Coronary artery (tissue), 2 donors: ENCODE measurements around the gene SLC35F1.
"Not testable (repeated sequence)": the region's sequence is repeated elsewhere in the genome, so short reads cannot be mapped to it uniquely, and the experiment has no call there.

Experiments
- DNase-seq: peaks from one replicate; pipeline ENCODE4 v3.0.0-alpha.2; 2017; ENCODE audit warnings: low spot score
- H3K27ac ChIP-seq, 2 donors: fragments of 200-600 bp; sonication (generic); one replicate each; pipeline ENCODE4 v1.5.1; 2016 to 2019
- H3K4me3 ChIP-seq: fragments of 200-600 bp; sonication (generic); 2 replicates; pipeline ENCODE4 v1.5.1; 2016; ENCODE audit warnings: mild to moderate bottlenecking, moderate library complexity
- CTCF ChIP-seq: fragments of 200-600 bp; sonication (generic); IDR thresholded peaks from one replicate; pipeline ENCODE4 v1.5.1; 2019; ENCODE audit warnings: antibody characterized with exemption

SLC35F1 gene

GRCh38 chr6:117906958-117907600, at the start of gene SLC35F1:
TSS of gene SLC35F1 (plus strand) at chr6:117907264.
- DNase-seq = no peak
- Histone ChIP-seq H3K27ac (peak within 1 kb of the TSS in 1 of 2 donors; percentile 11), H3K4me3 (peak within 1 kb of the TSS; percentile 80)
- no peak for TF ChIP-seq CTCF

DNA sequence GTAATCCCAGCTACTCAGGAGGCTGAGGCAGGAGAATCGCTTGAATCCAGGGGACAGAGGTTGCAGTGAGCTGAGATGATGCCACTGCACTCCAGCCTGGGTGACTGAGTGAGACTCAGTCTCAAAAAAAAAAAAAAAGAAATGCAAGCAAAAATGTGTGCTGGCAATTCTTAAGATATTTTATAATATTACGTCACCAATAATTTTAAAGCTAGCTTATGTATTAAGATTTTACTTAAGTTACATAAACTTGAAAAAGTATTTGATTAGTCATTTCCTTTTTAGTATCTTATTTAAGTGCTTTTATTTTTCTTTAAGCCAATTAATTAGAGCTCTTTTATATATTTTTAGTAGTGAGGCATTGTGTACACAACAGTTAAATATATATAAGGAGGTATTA, 48.5 kb upstream of the SLC35F1 start:
- not testable (repeated sequence) for DNase-seq, H3K27ac ChIP-seq, H3K4me3 ChIP-seq

DNA sequence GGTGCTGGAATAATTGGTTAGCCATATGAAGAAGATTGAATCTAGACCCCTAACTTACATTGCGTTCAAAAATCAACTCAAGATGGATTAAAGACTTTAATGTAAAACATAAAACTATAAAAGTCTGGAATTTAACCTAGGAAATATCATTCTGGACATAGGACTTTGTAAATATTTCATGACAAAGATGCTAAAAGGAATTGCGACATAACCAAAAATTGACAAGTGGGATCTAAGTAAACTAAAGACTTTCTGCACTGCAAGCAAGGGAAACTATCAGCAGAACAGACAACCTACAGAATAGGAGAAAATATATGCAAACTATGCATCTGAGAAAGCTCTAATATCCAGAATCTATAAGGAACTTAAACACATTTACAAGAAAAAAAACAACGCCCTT, 45.5 kb upstream of the SLC35F1 start:
- DNase-seq = no peak
- no peak for TF ChIP-seq CTCF
- H3K4me3 ChIP-seq = no peak overlapping the region
- H3K27ac ChIP-seq = no peak overlapping the region

DNA sequence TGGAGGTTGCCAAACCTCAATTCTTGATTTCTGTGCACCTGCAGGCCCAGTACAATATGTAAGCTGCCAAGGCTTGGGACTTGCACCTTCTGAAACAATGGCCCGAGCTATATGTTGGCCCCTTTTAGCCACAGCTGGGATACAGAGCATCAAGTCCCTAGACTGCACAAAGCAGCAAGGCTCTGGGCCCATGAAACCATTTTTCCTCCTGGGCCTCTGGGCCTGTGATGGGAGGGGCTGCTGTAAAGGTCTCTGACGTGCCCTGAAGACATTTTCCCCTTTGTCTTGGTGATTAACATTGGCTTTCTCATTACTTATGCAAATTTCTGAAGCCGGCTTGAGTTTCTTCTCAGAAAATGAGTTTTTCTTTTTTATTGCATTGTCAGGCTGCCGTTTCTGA, 40.5 kb upstream of the SLC35F1 start:
- TF ChIP-seq CTCF = no peak
- no peak overlapping the region for H3K4me3 ChIP-seq
- DNase-seq = no peak
- H3K27ac ChIP-seq = no peak overlapping the region

GRCh38 chr6:117870486-117871242, 36.4 kb upstream of the SLC35F1 start:
- DNase-seq = no peak
- Histone ChIP-seq H3K27ac (no peak overlapping the region), H3K4me3 (no peak overlapping the region)
- TF ChIP-seq CTCF = no peak

DNA sequence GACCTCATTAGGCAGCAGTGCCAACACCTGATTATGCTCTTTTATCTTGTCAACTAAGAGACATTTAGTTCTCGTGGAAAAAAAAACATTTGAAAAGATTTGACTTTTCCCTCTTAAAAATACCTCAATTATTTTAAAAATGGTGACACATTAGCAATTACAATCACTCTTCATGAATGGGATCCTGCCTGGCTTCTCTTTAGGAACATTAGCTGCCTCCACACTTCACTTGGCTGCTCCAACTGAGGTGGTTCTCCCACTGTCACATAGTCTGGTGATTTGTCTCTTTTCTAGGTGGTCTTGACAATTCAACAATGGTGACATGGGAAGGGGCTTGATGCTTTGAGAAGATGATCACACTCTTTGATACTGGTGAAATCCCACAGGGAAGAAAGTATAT, 26.2 kb upstream of the SLC35F1 start:
- TF ChIP-seq CTCF = no peak
- no peak for DNase-seq
- no peak overlapping the region for H3K27ac ChIP-seq
- no peak overlapping the region for H3K4me3 ChIP-seq

DNA sequence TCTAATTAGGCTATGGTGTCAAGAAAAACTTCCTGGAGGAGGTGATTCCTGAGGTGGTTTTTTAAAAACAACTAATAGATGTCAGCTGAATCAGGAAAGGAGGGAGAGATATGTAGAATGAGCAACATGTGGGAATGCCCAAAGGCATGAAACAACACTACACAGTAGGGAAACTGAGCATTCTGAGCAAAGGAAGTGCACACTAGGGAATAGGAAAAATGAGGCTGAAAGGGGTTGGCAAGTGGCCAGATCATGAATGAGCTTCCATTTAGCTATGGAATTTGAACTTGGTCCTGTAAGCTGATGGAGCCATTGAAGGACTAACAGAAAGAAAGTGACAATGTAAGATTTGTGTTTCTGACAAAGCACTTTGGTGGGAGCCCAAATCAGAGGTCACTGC, 16.9 kb upstream of the SLC35F1 start:
- no peak for TF ChIP-seq CTCF
- DNase-seq = no peak
- H3K4me3 ChIP-seq = no peak overlapping the region
- H3K27ac ChIP-seq = no peak overlapping the region
